ENCODE results near the gene GPR162.
"Not testable (repeated sequence)": the region's sequence is repeated elsewhere in the genome, so short reads cannot be mapped to it uniquely, and the experiment has no call there.

GPR162 gene

DNA sequence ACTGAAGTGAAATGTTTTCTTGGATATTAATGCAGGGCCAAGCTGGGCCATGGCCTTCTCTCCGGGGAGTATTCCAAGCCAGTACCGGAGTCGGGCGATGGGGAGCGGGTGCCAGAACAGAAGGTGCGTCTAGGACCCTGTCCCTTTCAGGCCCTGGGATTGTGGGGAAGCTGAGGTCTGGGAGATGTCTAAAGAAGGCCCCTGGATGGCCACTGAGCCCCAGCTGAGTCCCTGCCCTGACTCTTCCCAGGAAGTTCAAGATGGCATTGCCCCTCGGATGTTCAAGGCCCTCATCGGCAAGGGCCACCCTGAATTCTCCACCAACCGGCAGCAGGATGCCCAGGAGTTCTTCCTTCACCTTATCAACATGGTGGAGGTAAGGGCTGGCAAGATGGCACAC lies 38.5 kb downstream of the GPR162 start:
- DNase-seq, result no peak

DNA sequence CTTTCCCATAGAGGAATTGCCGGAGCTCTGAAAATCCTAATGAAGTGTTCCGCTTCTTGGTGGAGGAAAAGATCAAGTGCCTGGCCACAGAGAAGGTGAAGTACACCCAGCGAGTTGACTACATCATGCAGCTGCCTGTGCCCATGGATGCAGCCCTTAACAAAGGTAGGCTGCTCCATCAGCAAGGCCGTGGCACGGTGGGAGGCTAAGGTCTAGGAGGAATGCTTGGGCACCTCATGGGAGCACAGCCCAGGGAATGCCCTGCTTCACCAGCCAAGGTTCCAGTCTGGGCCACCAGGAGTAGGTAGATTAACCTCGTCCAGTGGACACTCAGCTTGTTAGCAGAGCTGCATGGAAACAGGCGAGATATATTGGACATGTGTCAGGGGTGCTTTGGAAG lies 39.3 kb downstream of the GPR162 start:
- DNase-seq, result no peak

DNA sequence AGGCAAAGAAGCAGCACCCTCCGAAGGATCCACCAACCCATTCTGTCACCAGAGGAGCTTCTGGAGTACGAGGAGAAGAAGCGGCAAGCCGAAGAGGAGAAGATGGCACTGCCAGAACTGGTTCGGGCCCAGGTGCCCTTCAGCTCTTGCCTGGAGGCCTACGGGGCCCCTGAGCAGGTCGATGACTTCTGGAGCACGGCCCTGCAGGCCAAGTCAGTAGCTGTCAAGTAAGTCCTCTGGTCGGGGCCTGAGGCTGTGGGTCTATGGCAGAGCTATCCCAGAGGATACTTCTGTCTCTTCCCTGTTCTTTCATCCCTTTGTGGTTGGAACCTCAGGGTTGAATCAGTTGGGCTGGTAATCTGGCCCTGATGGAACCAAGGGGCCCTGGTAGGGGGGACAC lies 39.8 kb downstream of the GPR162 start:
- DNase-seq, result no peak

DNA sequence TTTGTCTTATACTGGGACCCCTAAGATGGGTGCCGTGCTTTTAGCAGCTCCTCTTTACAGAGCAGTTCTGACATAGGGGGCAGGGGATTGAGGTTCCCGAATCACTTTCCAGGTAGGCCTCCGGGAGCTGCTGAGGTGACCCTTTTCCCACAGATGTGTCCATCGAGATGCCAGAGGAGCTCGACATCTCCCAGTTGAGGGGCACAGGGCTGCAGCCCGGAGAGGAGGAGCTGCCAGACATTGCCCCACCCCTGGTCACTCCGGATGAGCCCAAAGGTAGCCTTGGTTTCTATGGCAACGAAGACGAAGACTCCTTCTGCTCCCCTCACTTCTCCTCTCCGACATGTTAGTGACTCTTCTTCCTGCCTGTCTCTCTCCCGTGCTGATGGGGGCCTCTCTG lies 41.4 kb downstream of the GPR162 start:
- no peak for DNase-seq

DNA sequence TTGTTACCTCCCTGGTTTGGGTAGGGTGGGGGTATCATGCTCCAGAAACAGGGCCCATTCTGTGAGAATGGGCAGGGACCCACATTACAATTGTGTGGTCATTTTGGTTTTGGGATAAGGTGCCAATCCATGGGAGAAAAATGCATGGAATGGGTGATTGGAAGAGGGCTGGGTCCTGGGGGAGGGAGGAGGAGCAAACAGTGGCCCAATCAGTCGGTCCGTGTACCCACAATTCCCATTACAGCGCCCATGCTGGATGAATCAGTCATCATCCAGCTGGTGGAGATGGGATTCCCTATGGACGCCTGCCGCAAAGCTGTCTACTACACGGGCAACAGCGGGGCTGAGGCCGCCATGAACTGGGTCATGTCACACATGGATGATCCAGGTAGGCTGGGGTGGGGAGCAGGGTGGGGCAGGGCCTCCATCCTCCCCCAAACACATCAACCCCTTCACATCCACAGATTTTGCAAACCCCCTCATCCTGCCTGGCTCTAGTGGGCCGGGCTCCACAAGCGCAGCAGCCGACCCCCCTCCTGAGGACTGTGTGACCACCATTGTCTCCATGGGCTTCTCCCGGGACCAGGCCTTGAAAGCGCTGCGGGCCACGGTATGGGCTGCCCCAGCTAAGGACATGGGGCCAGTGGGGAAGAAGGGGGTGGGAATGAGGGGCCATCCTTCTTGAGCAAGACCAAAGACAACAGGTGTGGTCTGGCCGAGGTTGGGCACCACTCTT lies 42.1 kb downstream of the GPR162 start:
- no peak for DNase-seq

DNA sequence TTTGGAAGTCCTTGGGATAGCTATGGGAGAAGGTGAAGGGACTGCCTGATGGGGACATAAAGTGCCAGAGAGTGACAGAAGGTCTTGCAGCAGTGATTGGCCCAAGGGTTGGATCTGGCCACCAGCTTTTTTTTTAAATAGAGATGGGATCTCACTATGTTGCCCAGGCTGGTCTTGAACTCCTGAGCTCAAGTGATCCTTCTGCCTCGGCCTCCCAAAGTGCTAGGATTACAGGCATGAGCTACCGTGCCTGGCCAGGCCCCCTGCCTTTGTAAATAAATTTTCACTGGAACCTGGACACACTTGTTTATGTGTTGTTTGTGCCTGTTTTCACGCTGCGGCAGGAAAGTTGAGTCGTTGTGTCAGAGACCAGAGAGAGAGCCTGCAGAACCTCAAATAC lies 43.7 kb downstream of the GPR162 start:
- not testable (repeated sequence) for DNase-seq

DNA sequence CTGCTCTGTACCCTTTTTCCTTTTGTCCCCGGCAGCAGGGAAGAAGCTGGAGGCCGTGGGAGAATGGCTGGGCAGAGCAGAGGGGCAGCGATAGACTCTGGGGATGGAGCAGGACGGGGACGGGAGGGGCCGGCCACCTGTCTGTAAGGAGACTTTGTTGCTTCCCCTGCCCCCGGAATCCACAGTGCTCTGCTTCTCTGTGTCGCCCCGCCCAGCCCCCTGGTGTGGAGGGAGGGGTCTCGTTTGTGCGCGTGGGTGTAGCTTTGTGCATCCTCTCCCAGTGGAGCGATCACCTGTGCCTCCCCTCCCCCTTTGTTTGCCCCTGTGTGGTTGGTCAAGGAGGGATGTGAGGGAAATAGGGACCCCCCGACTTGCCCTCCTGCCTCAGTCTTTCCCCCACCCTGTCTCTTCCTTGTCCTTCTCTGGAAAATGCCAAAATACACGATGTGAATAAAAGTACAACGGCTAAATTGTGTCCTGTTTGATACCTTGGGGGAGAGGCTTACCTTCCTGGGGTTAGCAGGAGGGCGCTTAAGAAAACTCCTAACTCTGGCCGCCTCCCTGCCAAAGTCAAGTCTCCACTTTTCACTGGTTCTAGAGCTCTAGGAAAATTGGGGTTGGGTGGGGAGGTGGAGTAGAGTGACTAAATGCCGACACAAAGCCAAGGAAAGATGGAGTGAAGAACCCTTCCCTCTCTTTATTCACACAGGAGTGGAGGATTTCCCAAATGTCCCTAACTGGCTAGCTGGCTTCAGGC lies 44.7 kb downstream of the GPR162 start:
- no peak for DNase-seq

DNA sequence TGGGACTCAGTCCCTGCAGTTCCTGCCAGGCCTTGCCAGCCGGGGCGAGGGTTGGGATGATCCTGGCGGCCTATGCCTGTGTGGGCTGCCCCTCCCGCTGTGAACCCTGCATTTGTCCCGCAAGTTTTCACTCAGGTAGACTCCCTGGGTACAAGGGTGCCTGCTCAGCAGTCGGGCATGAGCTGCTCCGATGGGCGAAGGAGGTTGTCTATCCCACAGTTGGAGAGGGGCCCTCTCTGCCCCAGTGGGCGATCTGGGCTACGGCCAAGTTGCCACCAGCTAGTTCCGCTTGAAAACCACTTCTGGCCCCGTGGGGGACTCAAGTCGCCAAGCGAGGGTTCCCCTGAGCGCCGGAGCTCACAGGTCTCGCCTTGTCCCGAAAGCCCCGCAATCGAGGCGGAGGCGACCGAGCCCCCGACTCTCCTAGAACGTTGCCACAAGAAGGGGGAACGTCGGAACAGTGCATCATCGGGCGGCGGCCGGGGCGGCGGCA lies 45.3 kb downstream of the GPR162 start:
- peak; percentile 27 for DNase-seq

DNA sequence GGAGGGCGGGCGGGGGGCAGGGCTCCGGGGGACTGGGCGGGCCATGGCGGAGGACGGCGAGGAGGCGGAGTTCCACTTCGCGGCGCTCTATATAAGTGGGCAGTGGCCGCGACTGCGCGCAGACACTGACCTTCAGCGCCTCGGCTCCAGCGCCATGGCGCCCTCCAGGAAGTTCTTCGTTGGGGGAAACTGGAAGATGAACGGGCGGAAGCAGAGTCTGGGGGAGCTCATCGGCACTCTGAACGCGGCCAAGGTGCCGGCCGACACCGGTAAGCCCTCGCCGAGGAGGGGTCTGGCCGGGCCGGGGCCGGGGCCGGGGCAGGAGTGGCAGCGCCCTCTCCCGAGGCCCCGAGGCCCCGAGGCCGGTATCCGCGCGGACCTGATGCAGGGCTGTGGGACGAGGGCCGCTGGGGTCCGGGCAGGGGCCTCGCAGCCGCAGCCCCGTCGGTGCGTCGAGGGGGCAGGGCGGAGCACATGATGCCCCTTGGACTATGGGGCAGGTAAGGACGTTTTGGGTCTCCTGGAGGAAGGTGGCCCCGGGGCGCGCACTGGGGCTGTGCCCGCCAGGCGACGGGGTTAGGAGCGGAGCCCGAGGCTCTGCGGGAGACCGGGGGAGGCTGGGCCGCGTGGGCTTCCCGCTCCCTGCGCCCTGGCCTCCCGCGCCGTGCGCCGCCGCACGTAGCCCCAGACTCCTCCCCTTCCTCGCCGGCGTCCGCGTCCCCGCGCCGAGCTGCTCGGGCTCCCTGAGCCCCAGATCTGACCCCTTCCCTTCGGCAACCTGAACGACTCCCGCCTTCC lies 46.0 kb downstream of the GPR162 start, which contains the start of gene TPI1:
TPI1 (plus strand) TSS at position 119 of the 798 bp plus-strand sequence; CDS start at position 155, 36 bp downstream.
- DNase-seq, result no peak

DNA sequence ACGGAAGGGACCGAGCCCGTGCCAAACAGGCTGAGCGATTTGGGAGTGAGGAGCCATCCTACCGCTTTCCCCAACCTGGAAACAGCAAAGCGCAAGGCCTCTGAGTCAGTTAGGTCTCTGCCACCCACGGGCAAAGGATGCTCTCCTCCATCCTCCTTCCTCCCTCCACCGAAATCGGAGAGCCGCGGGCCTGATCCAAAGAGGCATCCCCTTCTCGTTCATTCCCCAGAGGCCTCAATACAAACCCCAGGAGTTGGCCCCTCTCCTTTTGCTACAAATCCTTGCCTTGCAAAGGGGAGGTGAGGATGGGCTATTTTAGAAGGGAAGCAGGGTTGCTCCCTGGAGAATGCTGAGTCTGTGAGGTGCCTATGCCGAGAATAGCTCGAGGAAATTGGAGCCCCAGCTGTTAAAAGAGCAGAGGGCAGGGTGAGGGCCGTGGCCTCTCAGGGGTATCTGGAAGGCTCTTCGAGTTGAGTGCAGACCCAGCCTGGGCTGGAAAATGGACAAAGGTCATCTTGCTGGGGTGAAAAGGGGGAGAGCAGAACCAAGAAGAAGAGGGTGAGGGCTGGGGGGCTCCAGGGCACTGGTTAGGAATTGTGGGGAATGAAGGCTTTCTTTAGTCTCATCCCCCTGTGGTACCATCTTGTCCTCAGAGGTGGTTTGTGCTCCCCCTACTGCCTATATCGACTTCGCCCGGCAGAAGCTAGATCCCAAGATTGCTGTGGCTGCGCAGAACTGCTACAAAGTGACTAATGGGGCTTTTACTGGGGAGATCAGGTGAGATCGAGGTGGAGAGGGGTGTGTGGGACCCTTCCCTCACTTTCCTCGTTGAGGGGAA lies 46.8 kb downstream of the GPR162 start:
- no peak for DNase-seq

DNA sequence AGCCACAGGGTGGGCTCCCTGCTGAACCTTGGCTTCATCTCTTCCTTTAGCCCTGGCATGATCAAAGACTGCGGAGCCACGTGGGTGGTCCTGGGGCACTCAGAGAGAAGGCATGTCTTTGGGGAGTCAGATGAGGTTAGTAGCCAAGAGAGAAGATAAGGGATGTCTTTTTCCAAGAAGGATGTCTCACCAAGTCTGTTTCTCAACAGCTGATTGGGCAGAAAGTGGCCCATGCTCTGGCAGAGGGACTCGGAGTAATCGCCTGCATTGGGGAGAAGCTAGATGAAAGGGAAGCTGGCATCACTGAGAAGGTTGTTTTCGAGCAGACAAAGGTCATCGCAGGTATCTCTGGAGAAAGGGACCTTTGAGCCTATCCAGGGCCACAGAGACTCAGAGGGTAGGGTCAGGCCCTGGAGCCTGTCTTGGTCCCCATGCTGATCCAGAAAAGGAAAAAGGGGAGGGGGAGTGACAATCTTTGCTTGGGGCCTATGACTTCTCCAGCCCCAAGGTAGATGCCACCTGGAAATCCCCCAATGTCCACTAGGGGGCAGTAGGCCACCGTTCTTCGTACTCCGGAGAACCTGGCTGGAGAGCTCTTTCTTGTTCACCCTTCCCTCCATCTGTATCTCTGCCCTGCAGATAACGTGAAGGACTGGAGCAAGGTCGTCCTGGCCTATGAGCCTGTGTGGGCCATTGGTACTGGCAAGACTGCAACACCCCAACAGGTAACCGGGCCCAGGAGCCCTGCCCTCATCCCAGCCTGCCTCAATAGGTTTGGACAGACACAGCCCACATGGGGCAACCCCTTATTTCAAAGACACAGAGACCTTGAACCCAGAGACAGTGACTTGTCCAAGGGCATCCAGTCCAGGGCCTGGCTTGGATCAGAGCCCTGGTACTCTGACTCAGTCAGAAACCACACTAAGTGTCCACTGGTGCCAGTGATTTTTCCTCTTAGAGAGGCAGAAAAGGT lies 47.7 kb downstream of the GPR162 start:
- no peak for DNase-seq

DNA sequence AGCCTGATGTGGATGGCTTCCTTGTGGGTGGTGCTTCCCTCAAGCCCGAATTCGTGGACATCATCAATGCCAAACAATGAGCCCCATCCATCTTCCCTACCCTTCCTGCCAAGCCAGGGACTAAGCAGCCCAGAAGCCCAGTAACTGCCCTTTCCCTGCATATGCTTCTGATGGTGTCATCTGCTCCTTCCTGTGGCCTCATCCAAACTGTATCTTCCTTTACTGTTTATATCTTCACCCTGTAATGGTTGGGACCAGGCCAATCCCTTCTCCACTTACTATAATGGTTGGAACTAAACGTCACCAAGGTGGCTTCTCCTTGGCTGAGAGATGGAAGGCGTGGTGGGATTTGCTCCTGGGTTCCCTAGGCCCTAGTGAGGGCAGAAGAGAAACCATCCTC lies 48.7 kb downstream of the GPR162 start:
- not testable (repeated sequence) for DNase-seq

DNA sequence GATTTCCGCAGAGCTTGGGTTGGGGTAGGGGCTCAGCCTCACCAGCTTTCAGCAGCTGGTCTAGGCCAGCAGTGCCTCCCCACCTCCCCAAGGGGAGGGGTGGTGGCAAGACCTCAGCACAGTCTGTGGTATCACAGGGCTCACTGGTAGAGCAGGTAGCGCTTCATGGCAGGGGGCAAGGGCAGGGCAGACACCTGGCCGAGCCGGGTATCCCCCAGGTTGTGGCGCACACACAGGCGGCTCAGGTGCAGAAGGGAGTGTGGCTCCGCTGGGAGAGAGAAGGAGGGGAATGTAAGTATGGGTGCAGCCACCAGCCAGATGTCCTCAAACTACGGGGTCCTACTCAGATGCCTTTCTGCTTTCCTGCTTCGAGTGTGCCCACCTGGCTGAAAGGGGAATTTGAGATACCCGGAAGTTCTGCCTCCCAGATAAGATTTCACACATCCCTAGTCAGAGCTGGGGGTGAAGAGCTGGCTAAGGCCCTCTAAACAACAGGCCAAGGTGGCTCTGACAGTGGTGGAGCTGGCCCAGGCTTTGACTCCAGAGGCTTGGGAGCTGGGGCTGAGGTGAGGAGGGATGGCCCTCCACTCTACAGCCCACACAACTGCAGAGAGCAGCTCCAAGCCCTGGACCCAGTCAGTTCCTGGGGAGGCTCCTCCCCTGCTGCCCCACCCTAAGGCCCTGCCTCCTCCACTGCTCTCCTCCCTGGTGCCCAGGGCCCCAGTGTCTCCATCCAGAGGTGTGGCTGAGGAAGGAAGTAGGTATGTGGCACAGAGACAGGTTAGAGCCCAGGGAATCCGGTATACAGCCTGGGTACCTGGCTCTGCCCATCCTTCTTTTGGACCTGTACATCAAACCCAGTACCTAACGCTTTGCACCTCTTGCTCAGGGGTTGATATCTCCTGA lies 49.7 kb downstream of the GPR162 start:
- DNase-seq, result no peak

DNA sequence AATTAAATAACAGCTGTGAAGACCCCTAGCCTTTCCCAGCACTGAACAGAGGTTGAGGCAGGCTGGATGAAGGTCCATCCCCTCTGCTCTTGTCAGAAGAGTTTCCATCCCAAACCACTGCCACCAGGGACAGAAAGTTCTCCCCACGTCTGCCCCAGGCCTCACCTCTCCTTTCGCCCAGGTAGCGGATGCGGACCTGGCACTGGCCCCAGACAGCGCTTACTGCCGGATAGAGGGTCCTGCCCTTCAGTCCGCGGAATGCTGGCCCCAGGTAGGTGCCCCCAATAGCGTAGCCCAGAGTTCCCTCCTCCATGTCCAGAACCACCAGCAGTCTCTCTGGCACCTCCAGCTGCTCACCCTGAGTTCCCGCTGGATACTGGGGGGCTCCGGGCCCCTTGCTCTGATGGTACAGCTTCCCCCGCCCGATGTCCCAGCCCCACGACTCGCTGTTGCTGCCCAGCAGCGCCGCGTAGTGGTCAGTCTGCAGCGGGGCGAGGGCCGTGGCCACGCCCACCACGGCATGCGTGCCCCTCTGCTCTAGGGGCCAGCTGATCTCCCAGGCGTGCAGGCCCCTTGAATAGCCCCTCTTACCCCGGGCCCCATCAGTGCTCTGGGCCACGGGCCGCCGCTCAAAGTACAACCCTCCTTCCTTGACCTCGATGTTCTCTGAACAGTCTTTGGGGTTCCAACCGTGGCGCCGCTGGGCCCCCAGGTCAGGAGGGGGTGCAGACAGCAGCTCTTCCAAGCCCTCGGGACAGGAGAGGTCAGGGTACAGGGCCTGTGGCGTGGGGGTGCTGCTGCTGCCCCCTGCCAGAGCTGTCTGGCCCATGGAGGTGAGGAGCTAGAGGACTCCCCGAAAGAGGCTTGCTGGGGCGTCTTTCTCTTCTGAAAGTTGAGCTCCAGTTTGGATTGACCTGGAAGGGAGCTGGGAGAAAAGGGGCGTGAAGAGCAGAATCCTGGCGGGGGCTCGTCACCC lies 50.7 kb downstream of the GPR162 start:
- no peak for DNase-seq

DNA sequence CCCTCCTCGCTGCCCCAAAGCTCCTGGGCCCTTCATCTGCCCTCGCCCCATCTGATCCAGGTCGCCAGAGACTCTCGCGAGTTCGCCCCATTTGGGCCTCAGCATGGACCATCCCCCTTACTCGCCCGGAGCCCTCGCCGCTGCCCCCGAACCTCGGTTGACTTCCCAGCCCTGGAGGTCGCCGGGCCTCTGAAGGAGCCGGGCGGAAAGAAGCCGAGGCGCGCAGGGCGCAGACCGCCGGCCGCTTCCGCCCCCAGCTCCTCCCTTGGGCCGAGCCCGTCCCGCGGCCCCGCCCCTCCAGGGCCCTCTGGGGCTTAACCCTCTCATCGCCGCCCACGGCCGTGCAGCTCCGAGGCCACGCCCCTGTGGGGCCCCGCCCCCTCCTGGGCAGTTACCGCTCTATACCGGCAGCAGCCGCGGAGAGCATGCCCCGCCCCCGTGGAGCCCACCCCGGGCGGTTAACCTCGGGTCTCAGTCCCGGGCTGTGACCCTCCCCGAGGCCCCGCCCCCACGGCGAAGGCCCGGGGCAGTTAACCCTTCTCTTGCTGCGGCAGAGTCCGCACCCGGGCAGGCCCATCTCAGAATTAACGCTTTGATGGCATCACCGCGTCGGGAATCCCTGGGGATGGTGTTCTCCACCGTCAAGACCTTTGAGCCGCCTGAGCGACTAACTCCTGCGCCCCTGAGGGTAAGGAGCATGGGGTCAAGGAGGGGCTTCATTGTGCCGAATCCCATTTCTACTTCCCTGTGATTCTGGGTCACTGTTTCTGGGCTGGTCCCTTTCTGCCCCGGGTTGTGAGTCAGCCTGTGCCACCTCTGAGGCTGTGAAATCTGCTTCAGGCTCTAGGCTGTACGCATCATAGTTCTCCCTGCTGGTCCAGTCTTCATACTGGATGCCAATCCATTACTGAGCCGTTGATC lies 51.7 kb downstream of the GPR162 start, which contains the start of gene SPSB2:
SPSB2 (minus strand) TSS at position 210 of the 921 bp plus-strand sequence. CDS start 402 bp downstream, outside the sequence.
- peak; percentile 91 for DNase-seq

DNA sequence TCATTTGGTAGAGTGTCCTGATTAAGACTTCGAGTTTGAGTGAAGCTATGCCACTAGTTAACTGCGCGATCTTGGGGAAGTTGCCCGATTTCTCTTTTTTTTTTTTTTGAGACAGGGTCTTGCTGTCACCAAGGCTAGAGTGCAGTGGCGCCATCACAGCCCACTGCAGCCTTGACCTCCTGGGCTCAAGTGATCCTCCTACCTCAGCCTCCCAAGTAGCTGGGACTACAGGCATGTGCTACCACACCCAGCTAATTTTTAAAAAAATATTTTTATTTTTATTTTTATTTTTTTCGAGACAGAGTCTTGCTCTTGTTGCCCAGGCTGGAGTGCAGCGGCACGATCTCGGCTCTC lies 52.4 kb downstream of the GPR162 start:
- DNase-seq, result not testable (repeated sequence)

Data from NCI-H510A (cell line).